ENCODE measurements around the gene PTPRB. TPM values are rescaled to one million over a fixed set of nuclear protein-coding genes. Genes with fewer than 3 reads are reported as not detected.

PTPRB gene
- total RNA-seq, 1 experiment from 2014 or later = 43.2 TPM

DNA sequence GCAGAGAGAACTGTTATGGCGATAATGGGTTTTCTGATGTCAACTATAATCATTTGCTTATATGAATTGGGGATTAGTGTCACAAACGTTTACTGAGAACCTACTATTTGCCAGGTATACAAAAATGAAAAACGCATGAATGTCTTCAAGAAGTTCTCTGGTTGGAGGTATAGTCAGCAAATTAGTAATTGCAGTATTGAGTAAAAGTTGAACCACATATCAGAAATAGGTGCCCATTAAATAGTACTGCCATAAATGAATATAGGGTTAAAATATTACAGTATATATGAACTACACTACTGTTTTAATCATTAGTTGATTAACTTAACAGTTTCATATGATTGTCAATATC is 60.0 kb downstream of the PTPRB start:
- CTCF ChIA-PET = interaction anchor here (0.7 to 1.4 kb wide), 6 partner anchors 153 to 698 kb away, joined by 3 to 12 read pairs (median 4); no protein-coding TSS in a partner anchor
- H3K4me1 Mint-ChIP-seq (ENCODE audit: low read depth, unreplicated experiment) = no peaks in the 10 kb centered on the region
- BruUV-seq (replicated peaks) = no TSS peak
- H3K27me3 Mint-ChIP-seq (ENCODE audit: unreplicated experiment) = no peaks in the 10 kb centered on the region
- no peaks in the 10 kb centered on the region for H3K9me3 Mint-ChIP-seq (ENCODE audit: low read depth, unreplicated experiment)
- no peak for DNase-seq
- H3K4me3 Mint-ChIP-seq (ENCODE audit: low read depth, unreplicated experiment) = no peak overlapping the region
- H3K36me3 Mint-ChIP-seq (ENCODE audit: insufficient read depth, unreplicated experiment) = peaks cover 15% of the 10 kb centered on the region
- intact Hi-C loops (cut with micrococcal nuclease; ENCODE audit: unreplicated experiment) = loop anchor here (1.0 to 5.0 kb wide), 2 partner anchors 675 to 698 kb away; no protein-coding TSS in a partner anchor
- TF ChIP-seq, protein P1, sequence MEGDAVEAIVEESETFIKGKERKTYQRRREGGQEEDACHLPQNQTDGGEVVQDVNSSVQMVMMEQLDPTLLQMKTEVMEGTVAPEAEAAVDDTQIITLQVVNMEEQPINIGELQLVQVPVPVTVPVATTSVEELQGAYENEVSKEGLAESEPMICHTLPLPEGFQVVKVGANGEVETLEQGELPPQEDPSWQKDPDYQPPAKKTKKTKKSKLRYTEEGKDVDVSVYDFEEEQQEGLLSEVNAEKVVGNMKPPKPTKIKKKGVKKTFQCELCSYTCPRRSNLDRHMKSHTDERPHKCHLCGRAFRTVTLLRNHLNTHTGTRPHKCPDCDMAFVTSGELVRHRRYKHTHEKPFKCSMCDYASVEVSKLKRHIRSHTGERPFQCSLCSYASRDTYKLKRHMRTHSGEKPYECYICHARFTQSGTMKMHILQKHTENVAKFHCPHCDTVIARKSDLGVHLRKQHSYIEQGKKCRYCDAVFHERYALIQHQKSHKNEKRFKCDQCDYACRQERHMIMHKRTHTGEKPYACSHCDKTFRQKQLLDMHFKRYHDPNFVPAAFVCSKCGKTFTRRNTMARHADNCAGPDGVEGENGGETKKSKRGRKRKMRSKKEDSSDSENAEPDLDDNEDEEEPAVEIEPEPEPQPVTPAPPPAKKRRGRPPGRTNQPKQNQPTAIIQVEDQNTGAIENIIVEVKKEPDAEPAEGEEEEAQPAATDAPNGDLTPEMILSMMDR (IDR thresholded peaks at IDR 0.05; ENCODE audit: unreplicated experiment) = no peak
- H3K27ac Mint-ChIP-seq (ENCODE audit: unreplicated experiment) = no peak overlapping the region

DNA sequence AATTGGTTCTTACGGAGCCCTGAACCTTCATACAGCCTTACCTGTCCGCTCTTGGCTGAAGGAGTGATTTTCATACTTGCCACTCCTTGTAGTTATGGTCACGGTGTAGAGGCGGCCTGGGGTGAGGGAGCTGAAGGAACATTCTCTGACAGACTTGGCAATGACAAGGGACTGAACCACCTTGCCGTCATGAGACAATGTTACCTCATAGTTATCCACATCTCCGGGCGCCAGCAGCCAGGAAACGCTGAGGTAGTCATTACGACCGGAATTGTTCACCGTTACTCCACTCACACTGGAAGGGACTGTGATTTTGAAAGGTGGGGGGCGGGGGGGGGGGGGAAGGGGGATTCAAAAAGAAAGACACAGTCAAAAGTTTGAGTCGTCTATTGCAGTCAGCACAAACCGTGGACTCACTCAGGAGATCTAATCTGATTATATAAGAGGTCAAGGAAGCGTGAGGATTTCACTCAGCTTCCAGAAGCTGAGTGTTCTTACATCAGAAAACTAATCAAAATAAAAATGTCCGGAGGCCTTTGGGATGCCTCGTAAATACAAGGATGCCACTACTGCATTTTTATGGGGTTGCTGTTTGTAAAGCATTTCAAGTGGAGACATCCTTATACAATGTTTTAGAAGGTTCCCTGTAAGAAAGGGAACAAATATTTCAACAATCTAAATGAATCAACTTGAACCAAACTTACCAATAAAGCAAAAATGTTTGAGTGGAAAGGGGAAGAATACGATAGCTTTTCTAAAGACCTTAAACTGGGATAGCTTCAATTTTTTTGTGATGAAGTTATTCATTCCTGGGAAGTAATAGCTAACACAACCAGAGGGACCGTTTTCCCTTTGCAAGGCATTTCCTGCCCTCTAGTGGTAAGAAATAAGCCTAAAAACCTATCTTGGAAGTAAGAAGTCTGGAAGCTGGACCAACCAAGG is 60.6 kb downstream of the PTPRB start:
- no TSS peak for BruUV-seq (replicated peaks)
- Mint-ChIP-seq H3K27me3 (ENCODE audit: unreplicated experiment) (no peaks in the 10 kb centered on the region), H3K4me3 (ENCODE audit: low read depth, unreplicated experiment) (no peak overlapping the region), H3K27ac (ENCODE audit: unreplicated experiment) (no peak overlapping the region), H3K9me3 (ENCODE audit: low read depth, unreplicated experiment) (no peaks in the 10 kb centered on the region), H3K4me1 (ENCODE audit: low read depth, unreplicated experiment) (no peaks in the 10 kb centered on the region), H3K36me3 (ENCODE audit: insufficient read depth, unreplicated experiment) (peaks cover 18% of the 10 kb centered on the region)
- CTCF ChIA-PET = interaction anchor here (0.7 to 1.4 kb wide), 6 partner anchors 153 to 697 kb away, joined by 3 to 12 read pairs (median 4); no protein-coding TSS in a partner anchor
- DNase-seq = peak; percentile 12
- intact Hi-C loops (cut with micrococcal nuclease; ENCODE audit: unreplicated experiment) = loop anchor here (1.0 to 5.0 kb wide), 2 partner anchors 674 to 697 kb away; no protein-coding TSS in a partner anchor
- TF ChIP-seq, protein P1 (IDR thresholded peaks at IDR 0.05; ENCODE audit: unreplicated experiment) = peak; percentile 70

DNA sequence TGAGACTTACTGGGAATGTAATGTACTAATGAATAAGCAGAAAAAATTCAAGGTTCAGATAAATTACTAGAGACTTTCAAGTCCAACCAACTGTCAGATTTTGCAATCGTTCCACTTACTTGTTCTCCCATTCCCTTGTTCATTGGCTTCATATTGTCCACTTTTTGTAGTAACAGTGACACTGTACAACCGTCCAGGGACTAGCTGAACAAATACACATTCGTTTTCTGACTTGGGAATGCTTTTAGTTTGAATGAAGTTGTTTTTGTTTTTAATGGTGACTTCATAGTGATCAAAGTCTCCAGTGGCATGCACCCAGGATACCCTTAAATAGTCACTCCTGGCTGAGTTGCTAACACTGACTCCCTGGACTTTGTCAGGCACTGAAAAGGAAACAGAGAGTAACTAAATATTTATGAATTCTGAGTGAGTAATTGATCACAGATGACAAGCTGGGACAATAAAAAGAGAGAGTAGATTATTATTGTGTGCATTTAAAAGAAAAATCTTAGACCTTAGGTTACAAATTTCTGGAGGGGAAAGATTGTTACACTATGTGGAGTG is 65.4 kb downstream of the PTPRB start:
- Mint-ChIP-seq H3K36me3 (ENCODE audit: insufficient read depth, unreplicated experiment) (peaks cover 31% of the 10 kb centered on the region), H3K27ac (ENCODE audit: unreplicated experiment) (no peak overlapping the region), H3K4me1 (ENCODE audit: low read depth, unreplicated experiment) (no peaks in the 10 kb centered on the region), H3K4me3 (ENCODE audit: low read depth, unreplicated experiment) (no peak overlapping the region), H3K9me3 (ENCODE audit: low read depth, unreplicated experiment) (no peaks in the 10 kb centered on the region), H3K27me3 (ENCODE audit: unreplicated experiment) (no peaks in the 10 kb centered on the region)
- CTCF ChIA-PET = no interaction called here
- TF ChIP-seq, protein P1 (IDR thresholded peaks at IDR 0.05; ENCODE audit: unreplicated experiment) = no peak
- no TSS peak for BruUV-seq (replicated peaks)
- DNase-seq = no peak
- intact Hi-C loops (cut with micrococcal nuclease; ENCODE audit: unreplicated experiment) = no loop called here

DNA sequence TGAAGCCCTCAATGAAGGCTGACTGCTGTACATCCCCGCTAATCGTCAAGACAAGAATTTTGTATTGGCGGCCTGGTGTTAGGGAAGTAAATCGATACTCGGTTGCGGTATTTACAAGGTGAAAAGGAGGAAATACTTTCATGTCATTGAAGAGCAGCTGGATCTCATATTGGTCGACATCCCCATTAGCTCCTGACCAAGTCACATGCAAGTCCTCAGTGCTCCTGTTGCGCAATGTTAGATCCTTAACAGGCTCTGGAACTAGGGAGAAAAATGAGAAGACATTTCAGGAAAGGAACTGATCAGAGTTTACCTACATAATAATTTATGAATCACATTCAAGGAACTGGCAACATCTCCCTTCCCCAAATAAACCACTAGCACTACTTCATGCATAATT is 66.2 kb downstream of the PTPRB start:
- no TSS peak for BruUV-seq (replicated peaks)
- no peak for DNase-seq
- intact Hi-C loops (cut with micrococcal nuclease; ENCODE audit: unreplicated experiment) = no loop called here
- H3K9me3 Mint-ChIP-seq (ENCODE audit: low read depth, unreplicated experiment) = no peaks in the 10 kb centered on the region
- peaks cover 31% of the 10 kb centered on the region for H3K36me3 Mint-ChIP-seq (ENCODE audit: insufficient read depth, unreplicated experiment)
- H3K4me1 Mint-ChIP-seq (ENCODE audit: low read depth, unreplicated experiment) = no peaks in the 10 kb centered on the region
- CTCF ChIA-PET = no interaction called here
- H3K4me3 Mint-ChIP-seq (ENCODE audit: low read depth, unreplicated experiment) = no peak overlapping the region
- TF ChIP-seq, protein P1 (IDR thresholded peaks at IDR 0.05; ENCODE audit: unreplicated experiment) = no peak
- no peaks in the 10 kb centered on the region for H3K27me3 Mint-ChIP-seq (ENCODE audit: unreplicated experiment)
- no peak overlapping the region for H3K27ac Mint-ChIP-seq (ENCODE audit: unreplicated experiment)

All from Calu3 (cell line).